GM23248 (cell line): ENCODE measurements around the gene THY1.

Experiments
- EZH2 ChIP-seq: fragments of 200-600 bp; sonication (generic); IDR thresholded peaks from 2 replicates; pipeline ENCODE4 v1.6.1; 2018; ENCODE audit warnings: antibody characterized with exemption, mild to moderate bottlenecking; ENCODE audit not compliant: insufficient read depth, poor library complexity, severe bottlenecking
- EZH2phosphoT487 ChIP-seq: fragments of 200-600 bp; sonication (generic); IDR thresholded peaks from 2 replicates; pipeline ENCODE4 v1.6.1; 2018; ENCODE audit warnings: antibody characterized with exemption, moderate library complexity, mild to moderate bottlenecking, low read depth; ENCODE audit not compliant: insufficient read depth

- TF ChIP-seq EZH2 (no peak), EZH2phosphoT487 (no peak)
These were observed 45.7 kb downstream of the THY1 start for GRCh38 chr11:119377112-119377901.
